HepG2 (cell line): ENCODE data around the gene MARCHF2. TPM values are rescaled to one million over a fixed set of nuclear protein-coding genes. Genes with fewer than 3 reads are reported as not detected.

ENCODE experiments used
- ARID3A ChIP-seq: IDR thresholded peaks from 2 replicates; pipeline ENCODE4 v1.6.1; 2012; ENCODE audit warnings: low read depth, low read length, improper control_type of control experiment
- FOXJ3 ChIP-seq: sonication (generic); formaldehyde crosslinking; IDR thresholded peaks from 2 replicates; pipeline ENCODE4 v1.4.0; 2020; ENCODE audit warnings: missing genetic modification reagents, mild to moderate bottlenecking, borderline replicate concordance
- GATA4 ChIP-seq: sonication (generic); IDR thresholded peaks from 2 replicates; pipeline ENCODE4 v1.6.1; 2016; ENCODE audit warnings: antibody characterized with exemption, low read depth, borderline replicate concordance
- MED8 ChIP-seq: sonication (generic); formaldehyde crosslinking; IDR thresholded peaks from 2 replicates; pipeline ENCODE4 v1.8.1; 2023; ENCODE audit warnings: mild to moderate bottlenecking, missing genetic modification reagents; ENCODE audit not compliant: insufficient replicate concordance
- MTA1 ChIP-seq: sonication (generic); formaldehyde crosslinking; IDR thresholded peaks from 2 replicates; pipeline ENCODE4 v1.4.0; 2020; ENCODE audit warnings: missing genetic modification reagents, mild to moderate bottlenecking, borderline replicate concordance
- ZHX1 ChIP-seq: sonication (generic); formaldehyde crosslinking; IDR thresholded peaks from 2 replicates; pipeline ENCODE4 v1.8.1; 2022; ENCODE audit warnings: low read depth, mild to moderate bottlenecking, missing genetic modification reagents
- ZNF562 ChIP-seq: sonication (generic); formaldehyde crosslinking; IDR thresholded peaks from 2 replicates; pipeline ENCODE4 v1.8.0; 2022; ENCODE audit warnings: missing genetic modification reagents, borderline replicate concordance
- ZNF800 ChIP-seq: sonication (generic); formaldehyde crosslinking; IDR thresholded peaks from 2 replicates; pipeline ENCODE4 v1.4.0; 2020; ENCODE audit warnings: missing genetic modification reagents
- polyA plus RNA-seq, 8 experiments: library from polyadenylated mRNA; depleted of rRNA in 3 of 8; stranded (reverse) in 7 of 8; unstranded in 1 of 8; fragments of >200 nt; fragmentation: Illumina TruSeq in 4 of 8; extraction: Trizol in 4 of 8; gene quantifications; 2 replicates each; pipeline versions ENCODE4 v1.2.1 to v1.2.3, GENCODE V29; 2011 to 2016; ENCODE audit warnings: low read depth in 4 of 8, missing spikeins in 1 of 8, mixed read lengths in 1 of 8; ENCODE audit not compliant: insufficient read depth in 1 of 8
- total RNA-seq, 5 experiments: library from RNA; depleted of rRNA; stranded (reverse); fragments of >200 nt; fragmentation: Illumina TruSeq; extraction: Trizol; gene quantifications; 2 replicates each; pipeline ENCODE4 v1.2.3, GENCODE V29; 2016; ENCODE audit warnings: low read depth in 1 of 5
- TF ChIP-seq, protein P1 (sequence below): sonication (generic); formaldehyde crosslinking; IDR thresholded peaks from 2 replicates; pipeline ENCODE4 v1.8.1; 2023; ENCODE audit warnings: missing genetic modification reagents, mild to moderate bottlenecking, borderline replicate concordance
- TF ChIP-seq, protein P2 (sequence below): sonication (generic); formaldehyde crosslinking; IDR thresholded peaks from 2 replicates; pipeline ENCODE4 v1.8.1; 2023; ENCODE audit warnings: missing genetic modification reagents, inconsistent platforms, borderline replicate concordance

MARCHF2 gene
- total and polyA plus RNA-seq, 2 of the 13 experiments (the other 11 are each of a cell fraction or from before 2014, with no cell fraction given): 12.7 to 13.0 TPM

DNA sequence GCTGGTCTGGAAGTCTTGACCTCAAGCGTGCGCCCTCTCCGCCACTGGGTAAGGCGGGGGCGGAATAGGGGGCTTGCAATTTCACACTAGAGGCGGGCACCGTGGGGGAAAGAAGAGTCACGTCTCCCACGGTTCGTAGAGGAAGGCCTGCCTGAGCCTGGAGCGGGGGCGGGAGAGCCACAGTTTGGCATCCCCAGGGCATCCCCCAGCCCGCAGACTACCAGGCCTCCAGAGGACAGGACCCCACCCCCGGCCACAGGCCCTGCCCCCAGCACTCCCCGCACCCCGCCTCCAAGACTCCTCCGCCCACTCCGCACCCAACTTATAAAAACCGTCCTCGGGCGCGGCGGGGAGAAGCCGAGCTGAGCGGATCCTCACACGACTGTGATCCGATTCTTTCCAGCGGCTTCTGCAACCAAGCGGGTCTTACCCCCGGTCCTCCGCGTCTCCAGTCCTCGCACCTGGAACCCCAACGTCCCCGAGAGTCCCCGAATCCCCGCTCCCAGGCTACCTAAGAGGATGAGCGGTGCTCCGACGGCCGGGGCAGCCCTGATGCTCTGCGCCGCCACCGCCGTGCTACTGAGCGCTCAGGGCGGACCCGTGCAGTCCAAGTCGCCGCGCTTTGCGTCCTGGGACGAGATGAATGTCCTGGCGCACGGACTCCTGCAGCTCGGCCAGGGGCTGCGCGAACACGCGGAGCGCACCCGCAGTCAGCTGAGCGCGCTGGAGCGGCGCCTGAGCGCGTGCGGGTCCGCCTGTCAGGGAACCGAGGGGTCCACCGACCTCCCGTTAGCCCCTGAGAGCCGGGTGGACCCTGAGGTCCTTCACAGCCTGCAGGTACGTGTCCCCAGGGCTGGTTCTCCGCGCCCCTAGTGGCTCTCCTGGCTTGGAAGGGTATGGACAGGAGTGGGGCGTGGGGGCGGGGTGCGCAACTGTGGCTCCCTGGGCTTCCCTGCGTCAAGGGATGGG is 49.0 kb upstream of the MARCHF2 start, which contains the start of gene ANGPTL4 (continued):
- TF ChIP-seq ARID3A (no peak), MTA1 (CRISPR knock-in tag) (peak; percentile 88; the same call in 1 of the 2 replicates), ZNF562 (CRISPR knock-in tag) (no peak), MED8 (CRISPR knock-in tag) (no peak), ZHX1 (CRISPR knock-in tag) (no peak), FOXJ3 (CRISPR knock-in tag) (no peak), GATA4 (peak; percentile 32; the same call in 1 of the 2 replicates), ZNF800 (CRISPR knock-in tag) (peak; percentile 100)
- TF ChIP-seq, protein P1, sequence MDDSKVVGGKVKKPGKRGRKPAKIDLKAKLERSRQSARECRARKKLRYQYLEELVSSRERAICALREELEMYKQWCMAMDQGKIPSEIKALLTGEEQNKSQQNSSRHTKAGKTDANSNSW (CRISPR knock-in tag): no peak
- TF ChIP-seq, protein P2, sequence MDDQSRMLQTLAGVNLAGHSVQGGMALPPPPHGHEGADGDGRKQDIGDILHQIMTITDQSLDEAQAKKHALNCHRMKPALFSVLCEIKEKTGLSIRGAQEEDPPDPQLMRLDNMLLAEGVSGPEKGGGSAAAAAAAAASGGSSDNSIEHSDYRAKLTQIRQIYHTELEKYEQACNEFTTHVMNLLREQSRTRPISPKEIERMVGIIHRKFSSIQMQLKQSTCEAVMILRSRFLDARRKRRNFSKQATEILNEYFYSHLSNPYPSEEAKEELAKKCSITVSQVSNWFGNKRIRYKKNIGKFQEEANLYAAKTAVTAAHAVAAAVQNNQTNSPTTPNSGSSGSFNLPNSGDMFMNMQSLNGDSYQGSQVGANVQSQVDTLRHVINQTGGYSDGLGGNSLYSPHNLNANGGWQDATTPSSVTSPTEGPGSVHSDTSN (CRISPR knock-in tag): no peak
